ENCODE measurements around the gene PILRA. TPM values are rescaled to one million over a fixed set of nuclear protein-coding genes. Genes with fewer than 3 reads are reported as not detected.

Gene PILRA

GRCh38 chr7:100449190-100449795 is 76.0 kb downstream of the PILRA start:
- Histone ChIP-seq H2AK5ac (ENCODE audit: low read length, severe bottlenecking) (no peak overlapping the region), H3K79me1 (replicated peaks; ENCODE audit: low read length, poor library complexity, severe bottlenecking) (no peaks in the 10 kb centered on the region), H4K91ac (ENCODE audit: low read length) (no peak overlapping the region), H3K4me1 (ENCODE audit: control insufficient read depth, insufficient read depth, low read depth, low read length) (peaks cover 21% of the 10 kb centered on the region), H4K8ac (ENCODE audit: low read length) (peak overlapping the region; percentile 82), H3K4me3 (ENCODE audit: insufficient read depth in 1 of 2, low read depth in 1 of 2, low read length in 2 of 2) (no peak overlapping the region), H2BK5ac (ENCODE audit: low read depth, low read length, poor library complexity, severe bottlenecking) (no peak overlapping the region), H3K23ac (ENCODE audit: low read length in 2 of 2) (no peak overlapping the region), H2BK15ac (ENCODE audit: low read depth, poor library complexity, severe bottlenecking) (peak overlapping the region; percentile 70), H3K27ac (ENCODE audit: low read length, poor library complexity, severe bottlenecking) (no peak overlapping the region), H3K9me3 (ENCODE audit: control insufficient read depth, low read length) (no peaks in the 10 kb centered on the region), H3K14ac (ENCODE audit: low read length in 2 of 2) (no peak overlapping the region), H2BK12ac (ENCODE audit: low read length in 2 of 2) (no peak overlapping the region), H2BK120ac (ENCODE audit: low read depth, low read length) (no peak overlapping the region), H3K4ac (ENCODE audit: low read depth in 1 of 2, low read length in 2 of 2) (no peak overlapping the region), H3K4me2 (ENCODE audit: low read length, poor library complexity, severe bottlenecking) (no peak overlapping the region), H2AFZ (ENCODE audit: low read depth, low read length) (no peak overlapping the region), H3K27me3 (ENCODE audit: control insufficient read depth in 1 of 2, insufficient read depth in 1 of 2, low read length in 2 of 2) (no peaks in the 10 kb centered on the region), H3K36me3 (ENCODE audit: control insufficient read depth in 1 of 2, insufficient read depth in 2 of 2, low read depth in 1 of 2, low read length in 2 of 2) (no peaks in the 10 kb centered on the region), H3K18ac (ENCODE audit: low read depth in 1 of 2, low read length in 2 of 2) (no peak overlapping the region), H3K9ac (ENCODE audit: low read length) (peak overlapping the region; percentile 22)
- WGBS = 94% methylated on average over 13 of the region's 13 CpGs
- DNase-seq = no peak

Small RNA genes within 50 kb of the gene (small RNA-seq; reads per million reads assigned to genes)
- not detected for gene RF00019 (ENCODE audit: low read depth)
